ENCODE measurements around the gene SPTBN1.
"Not testable (repeated sequence)": the region's sequence is repeated elsewhere in the genome, so short reads cannot be mapped to it uniquely, and the experiment has no call there.

DNA sequence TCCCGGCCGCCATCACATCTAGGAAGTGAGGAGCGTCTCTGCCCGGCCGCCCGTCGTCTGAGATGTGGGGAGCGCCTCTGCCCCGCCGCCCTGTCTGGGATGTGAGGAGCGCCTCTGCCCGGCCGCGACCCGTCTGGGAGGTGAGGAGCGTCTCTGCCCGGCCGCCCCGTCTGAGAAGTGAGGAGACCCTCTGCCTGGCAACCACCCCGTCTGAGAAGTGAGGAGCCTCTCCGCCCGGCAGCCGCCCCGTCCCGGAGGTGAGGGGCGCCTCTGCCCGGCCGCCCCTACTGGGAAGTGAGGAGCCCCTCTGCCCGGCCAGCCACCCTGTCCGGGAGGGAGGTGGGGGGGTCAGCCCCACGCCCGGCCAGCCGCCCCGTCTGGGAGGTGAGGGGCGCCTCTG is 29.6 kb downstream of the SPTBN1 start:
- not testable (repeated sequence) for TF ChIP-seq POLR2A (IDR thresholded peaks at IDR 0.05)
- TF ChIP-seq, protein P1, sequence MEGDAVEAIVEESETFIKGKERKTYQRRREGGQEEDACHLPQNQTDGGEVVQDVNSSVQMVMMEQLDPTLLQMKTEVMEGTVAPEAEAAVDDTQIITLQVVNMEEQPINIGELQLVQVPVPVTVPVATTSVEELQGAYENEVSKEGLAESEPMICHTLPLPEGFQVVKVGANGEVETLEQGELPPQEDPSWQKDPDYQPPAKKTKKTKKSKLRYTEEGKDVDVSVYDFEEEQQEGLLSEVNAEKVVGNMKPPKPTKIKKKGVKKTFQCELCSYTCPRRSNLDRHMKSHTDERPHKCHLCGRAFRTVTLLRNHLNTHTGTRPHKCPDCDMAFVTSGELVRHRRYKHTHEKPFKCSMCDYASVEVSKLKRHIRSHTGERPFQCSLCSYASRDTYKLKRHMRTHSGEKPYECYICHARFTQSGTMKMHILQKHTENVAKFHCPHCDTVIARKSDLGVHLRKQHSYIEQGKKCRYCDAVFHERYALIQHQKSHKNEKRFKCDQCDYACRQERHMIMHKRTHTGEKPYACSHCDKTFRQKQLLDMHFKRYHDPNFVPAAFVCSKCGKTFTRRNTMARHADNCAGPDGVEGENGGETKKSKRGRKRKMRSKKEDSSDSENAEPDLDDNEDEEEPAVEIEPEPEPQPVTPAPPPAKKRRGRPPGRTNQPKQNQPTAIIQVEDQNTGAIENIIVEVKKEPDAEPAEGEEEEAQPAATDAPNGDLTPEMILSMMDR (IDR thresholded peaks at IDR 0.05): not testable (repeated sequence)

Data from uterus (tissue), 2 donors.